ENCODE measurements around the gene TSPAN31. TPM values are rescaled to one million over a fixed set of nuclear protein-coding genes. Genes with fewer than 3 reads are reported as not detected.

TSPAN31 gene
- total and polyA plus RNA-seq, 9 of the 15 experiments (the other 6 are each of a cell fraction or from before 2014, with no cell fraction given): 11.3 to 26.4 (median 14.3) TPM

- in situ Hi-C loops (cut with MboI) (no loop called here), intact Hi-C loops (cut with micrococcal nuclease) (no loop called here)
- Histone ChIP-seq H3K79me2 (ENCODE audit: control insufficient read depth, insufficient read depth, low read length) (peaks cover 27% of the 10 kb centered on the region), H3K9ac (ENCODE audit: insufficient read depth in 1 of 2, low read depth in 2 of 2, low read length in 2 of 2) (peak overlapping the region; percentile 91 to 100), H4K20me1 (replicated peaks; ENCODE audit: control insufficient read depth, insufficient read depth, low read length) (no peaks in the 10 kb centered on the region), H3K9me1 (ENCODE audit: control insufficient read depth, insufficient read depth, low read length) (no peaks in the 10 kb centered on the region), H2AFZ (ENCODE audit: low read depth, low read length) (peak overlapping the region; percentile 98), H3K9me3 (replicated peaks; ENCODE audit: control insufficient read depth, insufficient read depth, low read depth, low read length) (no peaks in the 10 kb centered on the region), H3K27ac (ENCODE audit: extremely low read depth, low read depth, low read length) (peak overlapping the region; percentile 93), H3K4me1 (replicated peaks in 1 of 2; ENCODE audit: control insufficient read depth in 2 of 2, insufficient read depth in 2 of 2, low read length in 2 of 2) (peaks cover 23 to 34% of the 10 kb centered on the region in 2 experiments), H3K4me3 (peak overlapping the region; percentile 71), H3K36me3 (ENCODE audit: control insufficient read depth, insufficient read depth, low read length) (peaks cover 45% of the 10 kb centered on the region), H3K4me2 (ENCODE audit: insufficient read depth, low read length) (peak overlapping the region; percentile 99), H3K27me3 (ENCODE audit: control insufficient read depth in 2 of 2, insufficient read depth in 2 of 2, low read length in 2 of 2) (no peaks in the 10 kb centered on the region)
- FAIRE-seq: no peak
- POLR2A ChIA-PET: interaction anchor here (0.6 to 1.6 kb wide), 10 partner anchors 8 to 219 kb away, joined by 3 to 11 read pairs (median 6); partner anchors contain the start of genes CDK4 and TSFM
- BruUV-seq (replicated peaks): TSS peak; percentile 78
- peak; percentile 90 to 97 (median 92) for DNase-seq (ENCODE audit: extremely low read depth in 1 of 4, low spot score in 3 of 4)
- peak; percentile 80 for ATAC-seq
- CTCF ChIA-PET (ENCODE audit: low intra/inter-chr PET ratio): interaction anchor here (0.6 kb wide), 1 partner anchor 9 kb away, joined by 3 read pairs; no protein-coding TSS in a partner anchor
- under 1% methylated on average over 16 of the region's 16 CpGs for WGBS (ENCODE audit: insufficient coverage, low coverage, missing lambda C conversion rate)
- no peak for TF ChIP-seq NEUROD1 (IDR thresholded peaks at IDR 0.05; ENCODE audit: borderline replicate concordance, low read depth, low read length, partially characterized antibody)
- 0 out of 2 replicates have a peak, but pooled peaks have one; percentile 43 for TF ChIP-seq HDGF (IDR thresholded peaks at IDR 0.05)
- TF ChIP-seq, protein P1, sequence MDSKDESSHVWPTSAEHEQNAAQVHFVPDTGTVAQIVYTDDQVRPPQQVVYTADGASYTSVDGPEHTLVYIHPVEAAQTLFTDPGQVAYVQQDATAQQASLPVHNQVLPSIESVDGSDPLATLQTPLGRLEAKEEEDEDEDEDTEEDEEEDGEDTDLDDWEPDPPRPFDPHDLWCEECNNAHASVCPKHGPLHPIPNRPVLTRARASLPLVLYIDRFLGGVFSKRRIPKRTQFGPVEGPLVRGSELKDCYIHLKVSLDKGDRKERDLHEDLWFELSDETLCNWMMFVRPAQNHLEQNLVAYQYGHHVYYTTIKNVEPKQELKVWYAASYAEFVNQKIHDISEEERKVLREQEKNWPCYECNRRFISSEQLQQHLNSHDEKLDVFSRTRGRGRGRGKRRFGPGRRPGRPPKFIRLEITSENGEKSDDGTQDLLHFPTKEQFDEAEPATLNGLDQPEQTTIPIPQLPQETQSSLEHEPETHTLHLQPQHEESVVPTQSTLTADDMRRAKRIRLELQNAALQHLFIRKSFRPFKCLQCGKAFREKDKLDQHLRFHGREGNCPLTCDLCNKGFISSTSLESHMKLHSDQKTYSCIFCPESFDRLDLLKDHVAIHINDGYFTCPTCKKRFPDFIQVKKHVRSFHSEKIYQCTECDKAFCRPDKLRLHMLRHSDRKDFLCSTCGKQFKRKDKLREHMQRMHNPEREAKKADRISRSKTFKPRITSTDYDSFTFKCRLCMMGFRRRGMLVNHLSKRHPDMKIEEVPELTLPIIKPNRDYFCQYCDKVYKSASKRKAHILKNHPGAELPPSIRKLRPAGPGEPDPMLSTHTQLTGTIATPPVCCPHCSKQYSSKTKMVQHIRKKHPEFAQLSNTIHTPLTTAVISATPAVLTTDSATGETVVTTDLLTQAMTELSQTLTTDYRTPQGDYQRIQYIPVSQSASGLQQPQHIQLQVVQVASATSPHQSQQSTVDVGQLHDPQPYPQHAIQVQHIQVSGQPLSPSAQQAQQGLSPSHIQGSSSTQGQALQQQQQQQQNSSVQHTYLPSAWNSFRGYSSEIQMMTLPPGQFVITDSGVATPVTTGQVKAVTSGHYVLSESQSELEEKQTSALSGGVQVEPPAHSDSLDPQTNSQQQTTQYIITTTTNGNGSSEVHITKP (IDR thresholded peaks at IDR 0.05; ENCODE audit: partially characterized antibody): peak; percentile 95
- TF ChIP-seq, protein P2, sequence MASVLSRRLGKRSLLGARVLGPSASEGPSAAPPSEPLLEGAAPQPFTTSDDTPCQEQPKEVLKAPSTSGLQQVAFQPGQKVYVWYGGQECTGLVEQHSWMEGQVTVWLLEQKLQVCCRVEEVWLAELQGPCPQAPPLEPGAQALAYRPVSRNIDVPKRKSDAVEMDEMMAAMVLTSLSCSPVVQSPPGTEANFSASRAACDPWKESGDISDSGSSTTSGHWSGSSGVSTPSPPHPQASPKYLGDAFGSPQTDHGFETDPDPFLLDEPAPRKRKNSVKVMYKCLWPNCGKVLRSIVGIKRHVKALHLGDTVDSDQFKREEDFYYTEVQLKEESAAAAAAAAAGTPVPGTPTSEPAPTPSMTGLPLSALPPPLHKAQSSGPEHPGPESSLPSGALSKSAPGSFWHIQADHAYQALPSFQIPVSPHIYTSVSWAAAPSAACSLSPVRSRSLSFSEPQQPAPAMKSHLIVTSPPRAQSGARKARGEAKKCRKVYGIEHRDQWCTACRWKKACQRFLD (CRISPR knock-in tag; IDR thresholded peaks at IDR 0.05): peak; percentile 19
- peak; percentile 78 for TF ChIP-seq JUND (IDR thresholded peaks at IDR 0.05; ENCODE audit: borderline replicate concordance, low read depth, low read length)
- no peak; the same call in 2 of the 3 replicates for TF ChIP-seq JUND (tag; IDR thresholded peaks at IDR 0.05; ENCODE audit: borderline replicate concordance, low read depth, low read length)
- no peak for TF ChIP-seq FIP1L1 (IDR thresholded peaks at IDR 0.05; ENCODE audit: low read depth, low read length, poor library complexity, severe bottlenecking)
- 0 out of 4 replicates have a peak, but pooled peaks of 1 of the 2 experiments have one; percentile 43 for TF ChIP-seq ARNT (IDR thresholded peaks at IDR 0.05)
- TF ChIP-seq, protein P3, sequence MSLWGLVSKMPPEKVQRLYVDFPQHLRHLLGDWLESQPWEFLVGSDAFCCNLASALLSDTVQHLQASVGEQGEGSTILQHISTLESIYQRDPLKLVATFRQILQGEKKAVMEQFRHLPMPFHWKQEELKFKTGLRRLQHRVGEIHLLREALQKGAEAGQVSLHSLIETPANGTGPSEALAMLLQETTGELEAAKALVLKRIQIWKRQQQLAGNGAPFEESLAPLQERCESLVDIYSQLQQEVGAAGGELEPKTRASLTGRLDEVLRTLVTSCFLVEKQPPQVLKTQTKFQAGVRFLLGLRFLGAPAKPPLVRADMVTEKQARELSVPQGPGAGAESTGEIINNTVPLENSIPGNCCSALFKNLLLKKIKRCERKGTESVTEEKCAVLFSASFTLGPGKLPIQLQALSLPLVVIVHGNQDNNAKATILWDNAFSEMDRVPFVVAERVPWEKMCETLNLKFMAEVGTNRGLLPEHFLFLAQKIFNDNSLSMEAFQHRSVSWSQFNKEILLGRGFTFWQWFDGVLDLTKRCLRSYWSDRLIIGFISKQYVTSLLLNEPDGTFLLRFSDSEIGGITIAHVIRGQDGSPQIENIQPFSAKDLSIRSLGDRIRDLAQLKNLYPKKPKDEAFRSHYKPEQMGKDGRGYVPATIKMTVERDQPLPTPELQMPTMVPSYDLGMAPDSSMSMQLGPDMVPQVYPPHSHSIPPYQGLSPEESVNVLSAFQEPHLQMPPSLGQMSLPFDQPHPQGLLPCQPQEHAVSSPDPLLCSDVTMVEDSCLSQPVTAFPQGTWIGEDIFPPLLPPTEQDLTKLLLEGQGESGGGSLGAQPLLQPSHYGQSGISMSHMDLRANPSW (CRISPR knock-in tag; IDR thresholded peaks at IDR 0.05): 0 out of 2 replicates have a peak, but pooled peaks have one; percentile 9
- peak; percentile 88; the same call in 1 of the 2 replicates for TF ChIP-seq KLF13 (tag; IDR thresholded peaks at IDR 0.05; ENCODE audit: borderline replicate concordance, low read depth)
- TF ChIP-seq CCNT2 (IDR thresholded peaks at IDR 0.05; ENCODE audit: borderline replicate concordance, extremely low read depth, insufficient read length, low read depth, low read length): peak; percentile 9
- no peak for TF ChIP-seq SAFB (IDR thresholded peaks at IDR 0.05; ENCODE audit: borderline replicate concordance, low read depth, low read length)
Observed at GRCh38 chr12:57771236-57771872, 26.5 kb downstream of the TSPAN31 start.

Data from K562 (cell line).